Stimulated activated CD8-positive, alpha-beta memory T cell treated with anti-CD3 and anti-CD28 coated beads, Interleukin-7, amount 100 ng/mL, for 48 hours (primary cell): ENCODE results near the gene CAMKK1.

ENCODE experiments used
- DNase-seq, 2 donors: peaks; one replicate each; pipeline ENCODE4 v3.0.0-alpha.2; 2020; ENCODE audit warnings: low read depth in 1 of 2; ENCODE audit errors: extremely low read depth in 1 of 2

The CAMKK1 gene

DNA sequence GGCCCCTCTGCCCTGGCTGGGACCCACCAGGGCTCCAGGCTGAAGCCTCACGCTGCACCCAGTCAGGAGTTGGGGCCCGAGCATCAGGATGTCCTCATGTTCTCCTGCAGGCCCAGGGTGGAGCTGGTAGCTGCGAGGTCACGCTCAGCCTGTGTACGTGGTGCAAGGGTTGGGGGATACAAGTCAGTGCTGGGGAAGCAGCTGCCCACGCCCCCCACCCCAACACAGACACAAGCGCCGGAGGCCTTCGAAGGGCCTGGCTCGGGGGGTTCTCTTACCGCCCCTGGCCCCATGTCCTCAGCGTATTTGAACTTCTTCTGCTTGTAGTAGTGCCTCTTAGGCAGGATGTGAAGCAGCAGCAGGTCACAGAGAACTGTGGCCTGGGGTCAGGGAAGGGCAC, 4.9 kb upstream of the CAMKK1 start:
- DNase-seq, result no peak

DNA sequence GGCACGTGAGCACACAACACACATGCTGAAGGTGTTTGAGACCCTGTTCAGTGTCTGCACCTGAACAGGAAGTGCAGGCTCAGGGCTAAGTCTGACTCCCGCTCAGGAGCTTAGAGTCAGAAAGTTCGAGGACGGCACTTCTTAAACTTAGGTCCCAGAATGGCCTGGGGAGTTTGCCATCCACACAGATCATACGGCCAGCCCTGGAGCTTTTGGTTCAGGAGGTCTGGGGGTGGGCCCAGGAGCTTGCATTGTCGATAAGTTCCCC, 4.0 kb upstream of the CAMKK1 start:
- no peak for DNase-seq

DNA sequence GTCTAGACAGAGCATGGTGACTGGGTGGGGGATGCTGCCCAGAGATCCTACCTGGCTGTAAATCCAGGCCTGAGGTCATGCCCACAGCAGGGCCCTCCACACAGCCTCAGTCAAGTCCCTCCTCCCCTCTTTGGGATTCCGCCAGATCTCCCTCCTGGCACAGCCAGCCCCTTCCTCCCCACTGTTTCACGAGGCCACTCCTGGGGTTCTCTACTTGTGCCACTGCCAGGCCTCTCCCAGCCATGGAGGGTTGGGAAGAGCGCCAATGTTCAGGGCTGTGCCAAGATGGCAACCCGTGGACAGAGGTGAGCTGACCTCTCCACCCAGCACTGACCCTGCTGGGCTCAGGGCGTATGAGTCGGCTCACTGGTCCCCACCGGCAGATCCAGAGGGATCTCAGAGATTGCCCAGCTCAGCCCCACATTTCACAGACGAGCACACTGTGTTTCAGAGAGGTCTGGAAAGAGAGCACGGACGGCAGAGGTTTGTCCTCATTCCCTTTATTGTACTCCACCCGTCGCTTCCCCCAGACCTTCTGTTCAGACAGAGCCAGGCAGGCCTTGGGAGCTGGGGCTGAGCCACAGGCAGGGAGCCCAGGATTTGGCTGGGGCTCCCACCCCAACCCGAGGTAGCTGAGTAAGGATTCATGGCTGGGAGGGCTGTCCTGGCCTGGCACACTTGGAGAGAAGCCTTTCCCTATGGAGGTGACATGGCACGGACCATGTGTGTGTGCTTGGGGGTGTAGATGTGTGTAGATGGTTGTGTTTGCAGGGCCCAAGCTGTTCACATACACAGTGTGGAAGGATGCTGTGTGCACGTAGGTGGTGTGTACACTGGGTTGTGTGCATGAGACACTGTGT, 3.5 kb upstream of the CAMKK1 start:
- no peak for DNase-seq

DNA sequence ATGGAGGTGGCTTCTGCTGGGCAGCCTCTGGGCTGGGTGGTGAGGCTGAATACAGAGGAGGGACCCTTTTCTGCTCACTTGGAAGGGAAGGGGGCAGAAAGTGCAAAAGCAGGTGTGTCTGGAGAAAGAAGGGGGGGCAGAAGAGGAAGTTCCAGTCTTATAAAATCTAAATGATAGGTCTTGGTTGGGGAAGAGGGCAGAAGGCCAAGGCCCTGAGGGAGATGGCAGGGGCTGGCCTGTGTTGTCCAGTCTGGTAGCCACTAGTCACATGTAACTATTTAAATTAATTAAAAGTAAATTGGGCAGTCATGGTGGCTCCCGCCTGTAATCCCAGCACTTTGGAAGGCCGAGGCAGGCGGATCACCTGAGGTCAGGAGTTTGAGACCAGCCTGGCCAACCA, 2.5 kb upstream of the CAMKK1 start:
- no peak for DNase-seq

DNA sequence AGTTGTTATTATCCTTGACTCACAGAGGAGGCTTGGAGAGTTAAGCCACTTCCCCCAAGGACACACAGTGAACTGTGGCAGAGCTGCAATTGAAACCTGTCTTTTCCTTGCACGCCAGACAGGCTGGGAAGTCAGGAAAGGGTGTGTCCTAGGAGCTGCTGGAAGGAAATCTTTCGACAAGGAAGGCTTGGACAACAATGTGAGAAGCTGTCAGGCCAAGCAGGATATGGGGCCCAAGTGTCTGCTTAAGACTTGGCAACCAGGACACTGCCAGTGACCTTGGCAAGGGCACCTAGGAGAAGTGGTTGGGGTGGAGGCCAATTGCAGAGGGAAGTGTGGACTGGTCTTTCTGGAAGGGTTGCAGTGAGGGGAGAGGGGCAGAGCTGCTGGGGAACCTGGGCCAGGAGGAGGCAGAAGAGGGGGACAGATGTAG, 2.1 kb upstream of the CAMKK1 start:
- DNase-seq, result no peak

DNA sequence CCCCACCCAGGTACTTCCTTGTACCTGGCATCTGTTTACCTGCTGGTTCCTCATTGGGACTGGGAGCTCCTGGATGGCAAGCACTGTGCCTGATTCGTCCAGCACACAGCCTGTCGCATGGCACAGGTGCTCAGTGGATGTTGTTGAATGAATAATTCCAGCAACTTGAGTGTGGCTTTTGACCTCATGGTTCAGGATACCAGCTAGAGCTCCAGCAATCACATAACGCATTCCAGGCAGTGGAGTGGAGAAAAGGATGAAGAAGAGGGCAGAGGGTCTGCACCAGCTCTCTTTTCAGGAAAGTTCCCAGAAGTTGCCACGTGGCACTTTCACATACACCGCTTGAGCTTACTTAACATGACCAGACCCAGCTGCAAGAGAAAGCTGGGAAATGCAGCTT, 1.3 kb upstream of the CAMKK1 start:
- DNase-seq, result no peak

- DNase-seq, result no peak
Measured at GRCh38 chr17:3893720-3894116, 865 bp upstream of the CAMKK1 start.

- DNase-seq, result peak; percentile 24 to 32
Measured at GRCh38 chr17:3892095-3892998, 506 bp downstream of the CAMKK1 start.

- no peak for DNase-seq
Measured at GRCh38 chr17:3891626-3892094, 1.2 kb downstream of the CAMKK1 start.

DNA sequence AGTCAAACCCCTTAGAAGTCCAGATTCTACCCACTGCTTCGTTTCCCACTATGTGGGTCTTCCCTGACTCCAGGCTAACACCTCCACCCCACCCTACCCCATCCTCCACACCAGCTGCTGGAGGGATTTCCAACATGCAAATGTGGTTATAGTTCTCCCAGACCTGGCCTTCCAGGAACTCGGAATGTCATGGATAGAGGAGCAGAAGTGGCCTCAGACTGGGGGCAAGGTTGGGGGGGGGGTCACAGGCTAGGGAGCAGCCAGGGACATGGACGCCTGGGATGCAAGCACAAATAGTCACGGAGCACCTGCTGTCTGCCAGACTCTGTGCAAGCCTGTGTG, 2.0 kb downstream of the CAMKK1 start:
- DNase-seq, result no peak

DNA sequence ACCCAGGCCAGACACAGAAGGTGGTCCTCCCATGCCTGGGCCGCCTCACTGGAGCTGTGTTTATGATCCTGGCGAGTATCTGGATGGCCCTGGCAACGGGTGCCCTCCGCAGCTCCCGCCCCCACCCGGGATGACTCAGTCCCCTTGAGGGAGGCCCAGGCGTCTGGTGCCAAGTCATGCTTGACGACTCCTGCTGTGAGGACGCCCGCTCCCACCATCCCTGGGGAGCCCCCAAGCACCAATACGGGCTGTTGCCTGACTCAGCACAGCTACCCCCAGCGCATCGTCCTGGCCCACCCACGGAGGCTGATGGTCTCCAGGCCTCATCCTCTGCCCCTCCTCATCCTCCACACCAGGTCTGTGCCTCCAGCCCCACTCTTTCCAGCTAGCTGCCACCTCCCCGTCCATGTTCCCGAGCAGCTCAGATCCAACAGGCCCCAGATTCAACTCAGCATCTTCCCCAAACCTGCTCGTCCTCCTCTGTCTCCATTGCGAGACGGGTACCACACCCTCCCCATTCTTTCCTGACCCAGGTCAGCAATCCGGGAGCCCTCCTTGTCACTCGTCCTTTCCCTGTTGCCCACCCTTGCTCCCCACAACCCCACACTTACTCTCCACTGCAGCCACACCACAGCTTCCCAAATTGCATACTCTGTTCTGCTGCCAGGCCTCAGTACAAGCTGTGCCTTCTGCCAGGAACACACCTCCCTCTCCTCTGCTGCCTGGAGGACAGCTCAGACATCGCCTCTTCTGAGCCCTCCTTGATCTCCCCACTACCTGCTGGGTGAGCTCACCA, 2.6 kb downstream of the CAMKK1 start:
- no peak for DNase-seq

DNA sequence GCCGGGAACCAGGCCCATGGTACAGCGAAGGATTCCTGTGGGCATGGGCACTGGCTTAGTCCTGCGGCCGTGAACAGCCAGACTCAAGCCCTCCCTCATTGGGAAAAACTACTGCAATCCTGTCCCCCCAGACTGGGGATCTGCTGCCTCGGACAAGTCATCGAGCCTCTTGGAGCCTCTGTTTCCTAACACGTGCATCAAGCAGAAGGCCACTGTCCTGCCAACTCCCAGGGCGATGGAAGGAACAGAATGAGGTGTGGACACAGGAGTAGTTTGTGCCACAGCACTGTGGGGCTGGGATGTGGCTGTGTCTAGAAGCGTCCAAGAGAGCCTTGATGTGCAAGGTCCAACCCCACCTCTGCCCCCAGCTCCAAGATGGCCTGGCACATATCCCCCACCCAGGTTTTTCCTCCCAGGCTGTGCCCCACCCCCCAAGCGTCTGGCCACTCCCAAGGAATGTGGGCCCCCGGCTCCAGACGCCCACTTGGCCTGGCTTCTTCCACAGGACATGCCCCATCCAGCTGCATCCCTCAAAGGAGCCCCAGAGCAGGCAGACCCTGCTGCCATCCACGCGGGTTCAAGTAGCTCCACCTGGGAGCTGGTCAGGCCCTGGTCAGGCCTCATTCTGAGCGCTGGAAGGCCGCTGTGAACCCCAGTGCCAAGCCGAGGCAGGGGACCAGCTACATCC, 3.4 kb downstream of the CAMKK1 start:
- no peak for DNase-seq

- no peak for DNase-seq
Measured at GRCh38 chr17:3888343-3889171, 4.3 kb downstream of the CAMKK1 start.

DNA sequence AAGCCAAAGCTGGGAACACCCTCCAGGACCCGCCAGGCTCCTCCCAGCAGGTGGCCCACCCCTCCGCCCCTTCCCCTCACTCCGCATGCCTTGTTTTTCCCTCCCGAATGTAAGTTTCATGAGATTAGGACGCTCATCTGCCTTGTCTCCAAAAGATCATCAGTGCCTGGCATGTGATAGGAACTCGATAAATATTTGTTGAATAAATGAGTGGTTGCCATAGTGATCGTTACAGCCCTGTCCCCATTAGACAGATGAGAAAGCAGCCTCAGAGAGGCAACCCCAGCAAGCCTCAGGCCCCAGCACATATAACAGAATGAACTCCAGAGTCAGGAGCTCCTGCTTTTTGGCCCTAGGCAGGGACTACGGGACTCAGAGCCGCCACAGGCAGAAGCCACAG, 5.0 kb downstream of the CAMKK1 start:
- no peak for DNase-seq

DNA sequence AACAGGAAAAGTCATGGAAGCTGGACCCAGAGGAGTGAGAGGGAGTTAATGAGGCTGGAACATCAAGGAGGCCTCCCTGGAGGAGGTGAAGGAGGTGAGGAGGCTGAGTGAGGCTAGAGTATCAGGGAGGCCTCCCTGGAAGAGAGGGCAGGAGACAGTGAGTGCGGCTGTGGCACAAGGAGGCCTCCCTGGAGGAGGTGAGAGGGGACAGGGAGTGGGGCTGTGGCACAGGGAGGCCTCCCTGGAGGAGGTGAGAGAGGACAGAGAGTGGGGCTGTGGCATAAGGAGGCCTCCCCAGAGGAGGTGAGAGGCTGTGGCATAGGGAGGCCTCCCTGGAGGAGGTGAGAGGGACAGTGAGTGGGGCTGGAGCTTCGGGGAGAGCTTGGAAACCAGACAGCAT, 5.5 kb downstream of the CAMKK1 start:
- no peak for DNase-seq

DNA sequence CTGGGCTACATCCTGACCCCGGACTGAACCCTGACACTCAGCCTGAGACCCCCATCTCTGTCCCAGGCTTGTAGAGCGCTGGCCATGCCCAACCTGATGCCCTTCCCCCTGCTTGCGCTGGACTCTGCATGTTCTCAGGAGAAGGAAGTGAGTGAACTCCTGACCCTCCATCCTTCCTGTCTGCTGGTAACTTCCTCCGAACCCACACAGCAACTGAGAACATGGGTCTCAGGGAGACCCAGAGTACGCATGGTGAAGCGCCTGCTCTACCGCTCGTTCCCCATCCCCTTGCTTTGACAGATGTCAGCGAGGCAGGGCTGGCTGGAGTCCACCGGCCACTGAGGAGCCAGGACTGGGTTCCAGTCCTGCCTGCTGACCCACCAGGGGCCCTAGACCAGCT, 6.1 kb downstream of the CAMKK1 start:
- DNase-seq, result no peak

GRCh38 chr17:3885970-3886369, 6.9 kb downstream of the CAMKK1 start:
- DNase-seq, result no peak

DNA sequence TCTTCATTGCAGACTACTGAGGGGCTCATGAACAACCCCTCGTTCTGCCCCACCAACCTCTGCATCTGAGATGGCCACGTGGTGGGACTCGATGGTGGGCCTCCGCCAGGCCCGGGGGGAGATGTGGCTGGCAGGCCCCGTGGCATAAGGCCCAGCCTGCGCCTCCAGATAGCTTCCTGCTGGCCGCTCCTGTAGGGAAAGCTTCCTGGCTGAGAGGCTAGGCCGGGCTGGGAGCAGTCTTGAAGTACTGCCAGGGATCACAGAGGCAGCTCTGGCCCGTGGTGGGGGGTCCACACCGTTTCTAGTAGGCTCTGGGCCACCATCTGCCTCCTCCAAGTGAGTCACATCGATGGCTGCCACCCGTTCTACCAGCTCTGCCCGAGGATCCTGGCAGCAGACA, 7.6 kb downstream of the CAMKK1 start:
- DNase-seq, result no peak

DNA sequence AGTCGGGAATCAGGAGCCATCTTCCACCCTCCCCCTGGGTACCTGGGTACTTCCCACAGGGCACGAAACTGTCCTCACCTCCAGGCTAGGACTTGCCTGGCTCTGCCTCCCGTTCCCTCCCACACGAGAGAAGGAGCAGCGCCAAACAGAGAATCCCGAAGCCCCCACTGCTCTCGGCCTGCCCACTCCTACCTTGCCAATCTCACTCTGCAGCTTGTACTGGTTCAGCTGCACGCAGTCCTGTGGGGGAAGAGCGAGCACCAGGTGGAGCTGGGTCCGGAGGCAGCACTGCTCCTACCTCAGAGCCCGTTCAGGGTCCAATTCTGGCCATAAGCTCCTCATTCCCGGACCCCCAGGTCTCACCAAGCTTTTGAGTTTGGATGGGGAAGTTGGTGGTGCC, 8.7 kb downstream of the CAMKK1 start:
- no peak for DNase-seq

DNA sequence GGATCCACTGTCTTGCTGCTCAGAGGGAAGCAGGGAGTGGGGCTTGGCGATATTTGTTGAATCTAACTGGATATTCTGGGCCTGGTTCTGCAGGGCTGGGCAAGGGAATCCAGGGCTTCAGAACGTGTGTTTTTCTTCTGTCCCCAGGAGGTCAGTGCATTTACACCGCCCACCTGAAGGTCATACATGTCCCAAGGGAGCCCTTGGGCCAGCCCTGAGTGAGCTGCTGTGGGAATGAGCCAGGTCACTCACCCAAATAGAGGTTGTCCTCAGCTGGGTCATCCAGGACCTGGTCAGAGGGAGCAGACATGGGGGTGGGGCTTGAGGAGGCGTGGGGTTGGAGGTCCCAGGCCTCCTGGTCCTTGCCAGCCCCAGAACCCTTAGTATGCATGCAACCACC, 10.6 kb downstream of the CAMKK1 start:
- DNase-seq, result no peak
